T-helper 17 cell (primary cell): Measurements from ENCODE around the gene RIC3. TPM values are rescaled to one million over a fixed set of nuclear protein-coding genes. Genes with fewer than 3 reads are reported as not detected.

Experiments used
- ATAC-seq: fragments of 150-1000 bp; cut with Tn5 transposase; 2 replicates; pipeline ENCODE4 v1.10.0; 2021; ENCODE audit warnings: mild to moderate bottlenecking, moderate library complexity
- DNase-seq, 3 donors: peaks; one replicate each; pipeline versions ENCODE4 v3.0.0 to v3.0.0-alpha.2; 2020 to 2021
- H3K9me3 ChIP-seq: one replicate; pipeline ENCODE4 v1.7.0; 2013; ENCODE audit warnings: low read length, mild to moderate bottlenecking; ENCODE audit not compliant: control insufficient read depth, poor library complexity, severe bottlenecking
- H3K27ac Mint-ChIP-seq: one replicate; pipeline ENCODE4 v1.8.0; 2022; ENCODE audit warnings: mild to moderate bottlenecking, moderate library complexity, mixed read lengths
- H3K27me3 Mint-ChIP-seq: one replicate; pipeline ENCODE4 v1.8.0; 2022; ENCODE audit warnings: mixed read lengths
- H3K36me3 Mint-ChIP-seq: one replicate; pipeline ENCODE4 v1.8.0; 2022; ENCODE audit warnings: low read depth, mixed read lengths
- H3K4me1 Mint-ChIP-seq: one replicate; pipeline ENCODE4 v1.8.0; 2022; ENCODE audit warnings: mild to moderate bottlenecking, mixed read lengths
- H3K4me3 Mint-ChIP-seq: one replicate; pipeline ENCODE4 v1.8.0; 2022; ENCODE audit warnings: mild to moderate bottlenecking, moderate library complexity, mixed read lengths
- total RNA-seq, 4 donors: library from RNA in 2 of 4; stranded (reverse) in 2 of 4; gene quantifications; one replicate each; pipeline ENCODE4 v1.2.3 and lab custom pipeline; 2022 to 2026

RIC3 gene
- total RNA-seq, 2 donors from 2014 or later: 38.8 to 52.9 TPM

DNA sequence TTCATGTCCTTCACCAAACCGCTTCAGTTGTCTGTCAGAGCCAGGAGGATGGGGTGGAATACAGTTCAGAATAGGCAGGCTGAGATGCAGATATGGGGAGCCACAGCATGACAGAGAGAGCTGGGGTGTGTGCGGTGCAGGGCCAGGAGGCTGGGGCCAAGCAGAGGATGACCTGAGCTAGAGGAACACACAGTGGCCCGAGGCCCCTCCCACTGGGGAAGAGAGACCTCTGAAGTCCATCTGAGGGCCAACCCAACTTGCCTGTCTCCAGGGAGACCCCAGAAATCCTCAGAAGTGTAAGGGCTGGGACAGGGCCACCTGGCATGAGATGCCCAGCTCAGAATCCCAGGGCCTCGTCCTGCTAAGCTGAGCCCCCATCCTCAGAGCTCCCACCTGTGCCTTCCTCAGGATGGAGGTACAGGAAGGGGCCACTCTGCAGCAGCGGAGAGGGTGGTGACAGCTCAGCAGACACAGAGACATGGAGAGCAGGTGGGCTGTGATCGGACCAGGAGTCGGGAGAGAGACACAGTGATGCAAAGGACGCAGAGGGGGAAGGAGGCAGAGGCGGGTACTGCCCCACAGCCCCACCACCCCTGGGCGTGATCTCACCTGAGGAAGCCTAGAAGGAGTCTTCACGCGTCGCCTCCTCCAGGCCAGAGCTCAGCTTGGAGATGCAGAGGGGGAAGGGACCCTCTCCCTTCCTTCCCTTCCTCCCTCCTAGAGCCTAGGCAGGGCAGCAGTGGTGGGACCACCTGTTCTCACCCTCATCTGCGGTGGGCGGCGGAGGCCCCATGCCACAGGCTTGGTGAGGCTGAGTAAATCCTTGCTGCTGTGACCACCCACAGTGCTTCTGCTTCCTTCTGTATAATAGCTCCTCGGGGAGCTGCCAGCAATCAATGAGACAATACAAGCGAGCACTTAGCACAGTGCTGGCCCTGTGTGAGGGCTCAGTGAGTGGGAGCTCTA, 96.9 kb downstream of the RIC3 start:
- Mint-ChIP-seq H3K4me3 (no peak overlapping the region), H3K27ac (peak overlapping the region; percentile 69), H3K4me1 (peaks cover 6% of the 10 kb centered on the region), H3K36me3 (no peaks in the 10 kb centered on the region), H3K27me3 (peaks cover 52% of the 10 kb centered on the region)
- no peaks in the 10 kb centered on the region for H3K9me3 ChIP-seq
- DNase-seq (no peak), ATAC-seq (no peak)

DNA sequence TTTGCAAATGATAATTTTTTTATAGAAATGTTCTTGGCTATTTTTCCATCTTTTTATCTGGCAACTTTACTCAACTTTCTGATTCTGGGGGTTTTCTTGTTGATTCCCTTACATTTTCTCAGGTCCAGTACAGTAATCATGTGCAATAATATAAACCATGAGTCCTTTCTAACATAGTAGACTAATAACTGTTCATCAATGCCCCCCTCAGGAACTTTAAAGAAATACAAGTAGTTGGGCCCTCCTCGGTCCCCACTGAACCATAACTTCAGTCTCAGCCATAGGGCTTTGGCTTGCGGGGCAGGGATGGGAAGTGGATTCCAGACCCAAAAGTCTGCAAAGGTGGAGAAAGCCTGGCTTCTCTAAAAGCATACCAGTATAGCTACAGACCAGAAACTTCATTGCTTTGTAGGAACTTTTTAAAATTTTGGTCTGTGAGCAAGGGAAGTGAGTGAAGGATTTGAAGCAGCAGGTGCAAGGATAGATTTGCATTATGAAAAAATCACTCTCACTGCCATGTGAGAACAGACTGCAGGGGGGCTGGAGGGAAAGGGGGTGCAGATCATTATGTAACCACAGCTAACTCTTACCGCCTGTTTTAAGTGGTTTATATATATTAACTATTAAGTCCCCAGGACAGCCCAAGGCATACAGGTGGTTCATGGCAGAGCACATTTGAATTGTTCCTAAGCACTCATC, 98.3 kb downstream of the RIC3 start:
- Mint-ChIP-seq H3K27ac (no peak overlapping the region), H3K27me3 (peaks cover 55% of the 10 kb centered on the region), H3K4me3 (no peak overlapping the region), H3K4me1 (peaks cover 6% of the 10 kb centered on the region), H3K36me3 (no peaks in the 10 kb centered on the region)
- no peaks in the 10 kb centered on the region for H3K9me3 ChIP-seq
- DNase-seq (no peak), ATAC-seq (peak; percentile 60)

DNA sequence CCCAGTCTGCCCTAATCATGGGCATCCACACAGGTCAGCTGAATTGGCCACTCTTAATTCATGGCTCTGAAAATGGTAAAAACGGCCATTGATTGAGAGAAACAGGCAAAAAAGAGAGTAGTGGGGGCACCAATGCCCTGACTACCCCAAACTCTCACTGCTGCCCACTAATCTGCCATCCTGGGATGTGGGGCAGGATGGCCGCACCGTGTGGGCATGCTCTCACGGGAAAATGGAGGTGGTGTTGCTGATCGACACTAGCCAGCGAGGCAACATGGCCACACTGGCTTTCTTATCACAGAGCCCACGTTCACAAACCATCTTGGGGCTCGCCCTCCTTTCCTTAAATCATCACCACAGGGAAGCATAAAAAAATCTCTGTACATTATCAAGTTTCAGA, 99.1 kb downstream of the RIC3 start:
- H3K27ac Mint-ChIP-seq: no peak overlapping the region
- no peak for ATAC-seq

DNA sequence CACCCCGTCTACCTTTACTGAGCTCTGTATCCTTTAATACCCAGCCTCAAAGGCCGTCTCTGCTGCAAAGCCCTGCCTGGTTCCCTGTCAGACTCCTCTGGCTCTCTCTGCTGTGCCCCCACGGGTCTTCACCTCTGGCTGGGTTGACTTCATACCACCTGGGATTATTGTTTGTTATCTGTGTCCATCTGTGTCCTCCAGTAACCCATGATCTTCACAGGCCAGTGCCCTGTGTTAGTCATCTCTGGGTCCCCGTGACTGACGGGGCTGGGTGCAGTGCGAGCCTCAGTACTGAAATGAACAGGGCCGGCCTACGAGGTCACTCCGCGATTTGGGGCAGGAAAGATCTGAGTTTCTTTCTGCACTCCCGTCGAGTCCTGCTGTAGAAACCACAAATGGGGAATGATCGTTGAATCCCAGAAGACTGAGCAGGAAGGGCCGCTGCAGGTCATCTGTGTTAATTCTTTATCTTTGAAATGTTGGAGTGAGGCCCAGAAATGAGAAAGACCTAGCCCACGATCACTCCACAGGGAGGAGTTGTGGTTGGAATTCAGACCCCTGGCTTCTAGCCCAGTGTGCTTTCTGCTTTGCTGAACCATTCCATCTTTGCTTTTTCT, 100.1 kb downstream of the RIC3 start:
- DNase-seq: no peak
- Mint-ChIP-seq H3K27ac (no peak overlapping the region), H3K36me3 (no peaks in the 10 kb centered on the region), H3K27me3 (peaks cover 54% of the 10 kb centered on the region), H3K4me3 (no peak overlapping the region), H3K4me1 (peaks cover 8% of the 10 kb centered on the region)
- no peaks in the 10 kb centered on the region for H3K9me3 ChIP-seq
- no peak for ATAC-seq

More for the DNA sequence above, 99.1 kb downstream of the RIC3 start:
- no peak for DNase-seq
- Mint-ChIP-seq H3K4me1 (peaks cover 6% of the 10 kb centered on the region), H3K27me3 (peaks cover 55% of the 10 kb centered on the region), H3K36me3 (no peaks in the 10 kb centered on the region), H3K4me3 (no peak overlapping the region)
- no peaks in the 10 kb centered on the region for H3K9me3 ChIP-seq

- Mint-ChIP-seq H3K27ac (no peak overlapping the region), H3K4me3 (no peak overlapping the region), H3K27me3 (peaks cover 47% of the 10 kb centered on the region), H3K4me1 (peaks cover 8% of the 10 kb centered on the region), H3K36me3 (no peaks in the 10 kb centered on the region)
- DNase-seq: no peak
- ATAC-seq: no peak
- no peaks in the 10 kb centered on the region for H3K9me3 ChIP-seq
These were observed 100.8 kb downstream of the RIC3 start for GRCh38 chr11:8067929-8068575.

DNA sequence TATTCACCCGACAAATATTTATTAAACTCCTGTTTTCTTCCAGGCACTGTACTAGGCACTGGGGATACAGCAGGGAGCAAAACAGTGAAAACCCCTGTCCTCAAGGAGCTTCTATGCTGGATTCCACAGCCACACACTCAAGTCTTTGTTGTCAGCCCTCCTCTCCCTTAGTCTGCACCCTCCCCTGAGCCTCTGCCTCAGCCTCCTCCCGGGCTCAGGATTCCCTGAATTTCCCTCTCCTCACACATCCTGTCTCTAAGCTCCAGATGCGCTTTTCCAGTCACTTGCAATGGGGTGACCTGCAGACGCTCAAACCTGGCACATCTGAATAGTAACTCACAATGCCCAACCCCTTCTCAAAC, 101.3 kb downstream of the RIC3 start:
- Mint-ChIP-seq H3K36me3 (no peaks in the 10 kb centered on the region), H3K4me3 (no peak overlapping the region), H3K27ac (no peak overlapping the region), H3K4me1 (peaks cover 8% of the 10 kb centered on the region), H3K27me3 (peaks cover 45% of the 10 kb centered on the region)
- H3K9me3 ChIP-seq: no peaks in the 10 kb centered on the region
- ATAC-seq: no peak
- no peak for DNase-seq

DNA sequence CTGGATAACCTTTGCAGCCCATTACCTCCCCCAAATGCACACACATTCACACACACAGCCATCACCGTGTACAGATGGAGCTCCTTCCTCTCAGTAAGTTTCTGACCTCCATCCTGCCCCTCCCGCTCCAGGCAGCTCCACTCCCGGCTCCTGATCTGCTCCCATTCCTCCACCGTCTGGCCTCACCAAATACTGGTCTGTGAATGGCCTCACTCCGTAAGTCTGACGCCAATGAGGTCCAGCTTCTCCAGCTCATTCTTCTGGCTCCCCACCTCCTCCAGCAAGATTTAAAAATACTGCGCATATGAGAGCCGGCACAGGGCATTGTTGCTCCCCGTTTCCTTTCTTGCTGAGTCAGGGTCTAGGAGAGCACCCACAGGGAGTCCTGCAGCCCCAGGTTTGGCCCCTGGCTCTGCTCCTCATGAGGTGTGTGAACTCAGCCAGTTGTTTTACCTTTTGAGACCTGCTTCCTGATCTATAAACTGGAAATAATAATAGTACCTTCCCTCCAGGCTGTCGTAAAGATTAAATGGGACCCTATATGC, 101.8 kb downstream of the RIC3 start:
- Mint-ChIP-seq H3K4me1 (peaks cover 8% of the 10 kb centered on the region), H3K4me3 (no peak overlapping the region), H3K27me3 (peaks cover 45% of the 10 kb centered on the region), H3K36me3 (no peaks in the 10 kb centered on the region), H3K27ac (peak overlapping the region; percentile 29)
- DNase-seq (no peak), ATAC-seq (no peak)
- no peaks in the 10 kb centered on the region for H3K9me3 ChIP-seq

DNA sequence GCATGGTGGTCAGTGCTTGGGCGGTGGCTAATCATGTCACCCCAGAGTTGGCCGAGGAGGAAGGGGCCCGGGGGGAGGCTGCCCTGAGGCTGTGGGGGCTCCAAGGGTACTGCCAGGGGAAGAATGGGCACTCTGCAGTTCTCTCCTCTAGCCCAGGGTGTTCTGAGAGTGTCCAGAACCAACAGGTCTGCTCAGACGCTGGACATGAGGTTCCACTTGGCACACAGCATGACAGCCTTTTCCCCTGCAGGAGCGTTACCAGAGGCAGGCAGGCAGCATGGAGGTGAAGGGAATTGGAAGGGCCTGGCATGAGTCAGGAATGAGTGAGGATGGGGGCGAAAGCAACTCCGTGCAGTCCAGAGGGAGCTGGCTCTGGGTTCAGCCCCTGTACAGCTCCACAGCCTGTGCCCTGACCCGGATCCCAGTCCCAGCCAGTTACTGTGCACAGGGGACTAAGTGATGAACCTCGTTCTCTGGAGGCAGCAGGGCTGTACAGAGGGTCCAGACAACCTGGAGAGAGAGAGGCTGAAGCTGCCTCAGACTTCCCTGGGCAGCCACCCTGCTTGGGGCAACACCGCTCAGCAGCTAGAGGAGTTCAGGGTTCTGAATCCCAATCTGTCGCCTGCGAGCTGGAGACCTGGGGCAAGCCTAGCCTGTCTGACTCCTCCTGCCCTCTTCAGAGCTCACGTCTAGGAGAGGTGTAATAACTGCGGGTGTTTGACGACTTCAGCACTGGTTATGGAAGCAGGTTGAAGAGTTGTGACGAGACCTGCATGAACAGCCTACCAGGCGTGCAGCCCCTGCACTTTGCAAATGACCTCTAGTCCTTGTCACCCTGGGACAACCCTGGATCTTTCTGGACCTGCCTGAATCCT, 102.6 kb downstream of the RIC3 start:
- H3K36me3 Mint-ChIP-seq: no peaks in the 10 kb centered on the region
- no peak overlapping the region for H3K27ac Mint-ChIP-seq
- peaks cover 40% of the 10 kb centered on the region for H3K27me3 Mint-ChIP-seq
- ATAC-seq: peak; percentile 27
- H3K4me3 Mint-ChIP-seq: no peak overlapping the region
- DNase-seq: no peak
- H3K4me1 Mint-ChIP-seq: peaks cover 6% of the 10 kb centered on the region
- H3K9me3 ChIP-seq: no peaks in the 10 kb centered on the region

GRCh38 chr11:8065031-8065430, 103.8 kb downstream of the RIC3 start:
- no peaks in the 10 kb centered on the region for H3K9me3 ChIP-seq
- Mint-ChIP-seq H3K4me1 (peaks cover 6% of the 10 kb centered on the region), H3K4me3 (no peak overlapping the region), H3K27ac (no peak overlapping the region), H3K27me3 (peaks cover 38% of the 10 kb centered on the region), H3K36me3 (no peaks in the 10 kb centered on the region)
- no peak for DNase-seq
- ATAC-seq: no peak

GRCh38 chr11:8063324-8063723, 105.5 kb downstream of the RIC3 start:
- no peaks in the 10 kb centered on the region for H3K36me3 Mint-ChIP-seq
- H3K4me3 Mint-ChIP-seq: no peak overlapping the region
- no peak overlapping the region for H3K27ac Mint-ChIP-seq
- peaks cover 4% of the 10 kb centered on the region for H3K4me1 Mint-ChIP-seq
- H3K9me3 ChIP-seq: no peaks in the 10 kb centered on the region
- DNase-seq: no peak
- no peak for ATAC-seq
- peaks cover 27% of the 10 kb centered on the region for H3K27me3 Mint-ChIP-seq

GRCh38 chr11:8062781-8063257, 106.0 kb downstream of the RIC3 start:
- H3K4me1 Mint-ChIP-seq: peaks cover 2% of the 10 kb centered on the region
- DNase-seq (no peak), ATAC-seq (no peak)
- H3K27ac Mint-ChIP-seq: no peak overlapping the region
- H3K9me3 ChIP-seq: no peaks in the 10 kb centered on the region
- H3K36me3 Mint-ChIP-seq: no peaks in the 10 kb centered on the region
- H3K4me3 Mint-ChIP-seq: no peak overlapping the region
- H3K27me3 Mint-ChIP-seq: peaks cover 22% of the 10 kb centered on the region
